ENCODE measurements around the gene POP7.

- TF ChIP-seq CTCF (conservative IDR thresholded peaks at IDR 0.05; ENCODE audit: low read depth, low read length) (no peak), EZH2phosphoT487 (IDR thresholded peaks at IDR 0.05; ENCODE audit: borderline replicate concordance, low read length) (no peak), EZH2 (IDR thresholded peaks at IDR 0.05; ENCODE audit: low read length, unreplicated experiment) (no peak)
These were observed 18.7 kb upstream of the POP7 start for GRCh38 chr7:100687261-100687660.
